GM19452 (cell line): Measurements from ENCODE around the gene DISP2.
A peak's percentile ranks its signal among the peaks of the same experiment; 100 is the strongest.

ENCODE experiments used
- ATAC-seq: cut with Tn5 transposase; IDR thresholded peaks from one replicate; pipeline ENCODE4 v1.9.1; 2021; ENCODE audit not compliant: unreplicated experiment

Gene DISP2

DNA sequence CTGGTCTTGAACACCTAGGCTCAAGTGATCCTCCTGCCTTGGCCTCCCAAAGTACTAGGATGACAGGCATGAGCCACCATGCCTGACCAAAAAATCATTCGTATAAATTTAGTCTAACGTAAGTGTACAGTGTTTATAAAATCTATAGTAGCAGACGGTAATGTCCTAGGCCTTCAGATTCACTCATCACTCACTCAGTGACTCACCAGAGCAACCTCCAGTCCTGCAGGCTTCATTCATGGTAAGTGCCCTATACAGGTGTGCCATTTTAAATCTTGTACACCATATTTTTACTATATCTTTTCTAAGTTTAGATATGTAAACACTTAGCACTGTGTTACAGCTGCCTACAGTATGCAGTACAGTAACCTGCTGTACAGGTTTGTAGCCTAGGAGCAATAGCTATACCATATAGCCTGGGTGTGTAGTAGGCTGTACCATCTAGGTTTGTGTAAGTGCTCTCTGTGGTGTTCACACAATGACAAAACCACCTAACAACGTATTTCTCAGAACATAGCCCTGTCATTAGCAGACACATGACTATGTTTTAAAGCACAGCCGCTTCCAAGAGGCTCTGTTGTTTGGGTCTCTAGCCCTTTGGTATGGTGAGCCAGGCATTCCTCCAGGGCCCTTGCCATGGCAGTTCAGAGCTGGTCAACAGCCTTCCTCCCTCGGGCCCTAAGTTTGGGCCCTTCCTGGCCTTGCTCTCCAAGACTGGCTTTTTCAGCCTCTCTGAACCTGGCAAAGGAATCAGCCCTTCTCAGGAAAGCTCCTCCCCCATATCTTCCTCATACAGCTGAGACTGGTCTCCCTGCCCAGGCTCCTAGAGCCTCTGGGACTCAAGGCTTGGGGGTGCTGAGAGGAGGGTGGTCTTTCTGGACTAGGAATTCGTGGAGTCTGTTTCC lies 15.4 kb upstream of the DISP2 start:
- no peak for ATAC-seq

DNA sequence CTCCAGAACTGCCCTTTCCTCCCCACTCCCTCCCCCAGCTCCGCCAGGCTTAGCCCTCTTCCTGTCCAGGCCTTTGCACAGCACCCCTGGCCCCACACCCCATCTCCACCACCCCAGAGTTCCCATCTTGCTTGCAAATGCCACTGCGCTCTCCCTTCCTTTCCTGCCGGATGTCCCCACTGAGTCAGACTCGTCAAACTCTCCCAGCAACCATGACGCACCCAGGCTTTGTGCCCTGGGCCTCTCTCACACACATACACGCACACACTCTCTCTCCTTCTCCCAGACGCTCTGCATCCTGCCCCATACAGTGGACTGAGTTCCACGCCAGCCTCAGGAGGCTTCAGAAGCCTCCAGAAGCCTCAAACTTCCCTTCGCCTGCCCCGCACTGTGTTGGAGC lies 14.5 kb upstream of the DISP2 start:
- no peak for ATAC-seq

DNA sequence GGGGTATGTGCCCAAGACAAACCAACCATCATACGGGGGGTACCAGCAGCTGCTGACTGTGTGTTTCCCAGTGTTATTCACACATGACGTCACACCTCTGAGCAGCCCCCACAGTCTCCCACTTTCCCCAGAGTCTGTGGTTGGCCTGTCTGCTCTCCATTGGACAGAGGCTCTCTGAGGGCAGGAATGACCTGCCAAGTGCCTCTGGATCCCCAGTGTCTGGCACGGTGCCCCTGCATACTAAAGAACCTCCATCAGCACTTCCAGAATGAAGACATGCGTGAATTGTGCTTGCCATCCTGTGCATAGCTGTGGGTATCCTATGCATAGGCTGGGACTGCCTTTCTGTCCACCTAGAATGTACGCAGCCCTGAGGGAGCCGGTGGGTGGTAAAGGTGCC lies 13.8 kb upstream of the DISP2 start:
- no peak for ATAC-seq

DNA sequence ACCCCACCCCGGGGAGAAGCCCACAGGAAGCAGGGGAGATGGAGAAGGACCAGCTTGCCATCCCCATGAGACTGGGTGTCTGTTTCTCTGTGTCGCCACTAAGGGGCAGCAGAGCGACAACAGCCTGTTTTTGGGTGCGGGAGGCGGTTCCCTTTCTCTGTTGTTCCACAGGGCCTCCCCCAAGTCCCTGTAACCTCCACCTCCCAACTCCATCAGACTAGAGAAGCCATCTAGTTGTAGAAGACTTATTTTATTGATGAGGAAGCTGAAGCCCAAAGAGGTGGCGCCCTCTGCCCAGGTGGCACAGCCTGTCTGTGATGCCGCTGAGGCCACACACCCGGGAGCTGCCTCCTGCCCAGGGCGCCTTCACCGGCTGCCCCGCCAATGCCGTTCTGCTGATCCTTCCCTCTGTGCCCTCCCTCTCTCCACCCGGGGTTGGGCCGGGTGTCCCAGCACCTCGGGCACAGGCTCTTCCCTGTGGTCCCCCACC lies 13.3 kb upstream of the DISP2 start:
- ATAC-seq = no peak

DNA sequence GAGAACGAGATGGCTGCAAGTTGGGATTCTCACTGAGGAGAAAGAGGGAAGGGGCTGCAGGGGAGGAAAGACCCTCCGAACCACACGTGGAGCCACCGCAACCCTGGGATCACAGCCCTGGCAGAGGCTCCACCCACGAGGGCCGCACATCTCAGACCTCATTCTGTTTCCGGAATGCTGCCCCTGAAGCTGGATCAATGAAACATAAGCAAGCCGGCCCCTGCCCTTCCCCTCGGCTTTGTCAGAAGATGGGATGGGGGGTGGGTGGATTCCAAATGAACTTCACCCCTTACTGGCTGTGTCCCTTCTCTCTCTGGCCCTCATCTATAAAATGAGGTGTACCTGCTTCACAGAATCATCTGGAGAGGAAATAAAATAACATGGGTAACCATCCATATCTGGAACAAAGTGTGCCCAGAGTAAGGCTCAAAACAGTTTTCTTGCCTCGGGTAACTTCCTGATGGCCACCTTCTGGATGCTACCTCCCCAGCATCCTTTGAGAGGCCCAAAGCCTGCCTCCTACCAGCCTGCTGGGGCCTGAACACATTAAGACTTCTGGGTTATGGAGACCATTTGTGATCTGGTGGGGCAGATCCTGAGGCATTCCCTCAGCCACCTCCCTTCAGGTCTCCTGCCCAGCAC lies 12.7 kb upstream of the DISP2 start:
- ATAC-seq = no peak

DNA sequence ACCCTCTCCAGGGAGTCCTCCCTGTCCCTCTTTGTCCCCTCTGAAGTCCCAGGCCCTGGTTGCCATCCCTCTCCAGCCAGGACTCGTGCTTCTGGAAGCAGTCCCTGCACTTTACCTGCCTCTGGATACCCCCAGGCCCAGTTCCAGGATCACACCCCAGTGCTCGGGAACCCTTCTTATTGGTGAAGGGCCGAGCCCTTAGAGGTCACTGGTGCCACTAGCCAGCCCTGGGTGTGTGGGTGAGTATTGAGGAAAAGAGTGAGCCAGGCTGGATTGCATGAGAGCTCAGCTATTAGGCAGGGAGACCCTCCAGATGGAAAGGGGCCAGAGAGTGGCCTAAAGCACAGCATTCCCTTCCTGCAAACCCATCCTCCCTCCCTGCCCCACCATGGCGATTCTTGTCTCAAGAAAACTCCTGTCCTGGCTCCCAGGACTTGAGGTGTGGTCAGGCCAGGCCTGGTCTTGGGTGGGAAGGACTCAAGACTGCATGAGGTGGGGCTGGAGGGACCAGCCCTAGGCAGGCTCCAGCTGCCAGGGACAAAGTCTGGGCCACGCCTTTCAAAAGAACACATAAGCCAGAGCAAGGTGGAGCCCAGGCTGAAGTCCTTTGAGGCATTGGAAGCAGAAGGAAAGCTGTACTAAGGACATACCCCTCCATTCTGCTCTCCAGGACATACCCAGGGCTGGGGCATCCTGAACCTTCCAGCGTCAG lies 12.0 kb upstream of the DISP2 start:
- no peak for ATAC-seq

DNA sequence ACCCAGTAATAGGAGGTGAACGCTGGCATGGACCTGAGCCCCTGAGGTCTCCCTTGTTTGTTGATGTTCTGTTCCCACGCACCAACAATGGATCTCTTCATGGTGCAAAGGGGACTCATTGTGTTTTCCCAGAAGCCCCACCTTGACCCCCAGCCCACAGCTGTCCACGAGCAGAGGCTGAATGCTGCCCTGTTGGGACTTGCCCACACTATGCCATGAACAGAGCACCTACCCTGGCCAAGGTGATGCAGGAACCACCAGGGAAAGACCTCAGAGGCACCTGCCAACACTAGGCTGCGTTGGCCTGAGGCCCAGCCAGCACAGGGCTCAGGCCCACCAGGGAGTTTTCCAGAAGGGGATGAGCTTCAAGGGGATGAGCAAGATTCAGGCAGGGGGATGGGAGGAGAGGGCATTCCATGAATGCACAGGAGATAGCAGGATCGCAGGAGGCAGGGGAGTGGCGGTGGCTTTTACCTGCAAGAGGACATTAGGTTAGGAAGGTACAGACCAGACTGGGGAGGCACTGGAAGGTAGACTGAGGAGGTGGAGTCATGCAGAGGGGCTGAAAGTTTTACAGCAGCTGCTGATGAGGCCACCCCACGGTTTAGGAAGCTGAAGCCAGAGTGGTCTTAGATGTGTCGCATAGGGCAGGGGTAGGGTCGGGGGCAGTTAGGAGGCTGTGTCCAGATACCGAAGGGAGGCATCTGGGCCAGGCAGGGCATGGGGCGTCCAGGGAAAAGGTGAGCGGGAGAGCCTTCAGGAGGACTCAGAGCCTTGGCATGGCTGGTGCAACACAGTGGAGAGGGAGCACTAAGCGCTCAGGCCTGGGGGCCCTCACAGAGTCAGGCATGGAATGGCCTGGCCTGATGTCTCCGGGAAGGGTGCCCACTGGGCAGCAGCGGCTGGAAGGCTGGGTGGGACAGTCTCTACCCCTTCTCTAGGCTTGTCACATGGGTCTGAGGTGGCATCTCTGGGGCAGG lies 11.2 kb upstream of the DISP2 start:
- ATAC-seq = no peak

DNA sequence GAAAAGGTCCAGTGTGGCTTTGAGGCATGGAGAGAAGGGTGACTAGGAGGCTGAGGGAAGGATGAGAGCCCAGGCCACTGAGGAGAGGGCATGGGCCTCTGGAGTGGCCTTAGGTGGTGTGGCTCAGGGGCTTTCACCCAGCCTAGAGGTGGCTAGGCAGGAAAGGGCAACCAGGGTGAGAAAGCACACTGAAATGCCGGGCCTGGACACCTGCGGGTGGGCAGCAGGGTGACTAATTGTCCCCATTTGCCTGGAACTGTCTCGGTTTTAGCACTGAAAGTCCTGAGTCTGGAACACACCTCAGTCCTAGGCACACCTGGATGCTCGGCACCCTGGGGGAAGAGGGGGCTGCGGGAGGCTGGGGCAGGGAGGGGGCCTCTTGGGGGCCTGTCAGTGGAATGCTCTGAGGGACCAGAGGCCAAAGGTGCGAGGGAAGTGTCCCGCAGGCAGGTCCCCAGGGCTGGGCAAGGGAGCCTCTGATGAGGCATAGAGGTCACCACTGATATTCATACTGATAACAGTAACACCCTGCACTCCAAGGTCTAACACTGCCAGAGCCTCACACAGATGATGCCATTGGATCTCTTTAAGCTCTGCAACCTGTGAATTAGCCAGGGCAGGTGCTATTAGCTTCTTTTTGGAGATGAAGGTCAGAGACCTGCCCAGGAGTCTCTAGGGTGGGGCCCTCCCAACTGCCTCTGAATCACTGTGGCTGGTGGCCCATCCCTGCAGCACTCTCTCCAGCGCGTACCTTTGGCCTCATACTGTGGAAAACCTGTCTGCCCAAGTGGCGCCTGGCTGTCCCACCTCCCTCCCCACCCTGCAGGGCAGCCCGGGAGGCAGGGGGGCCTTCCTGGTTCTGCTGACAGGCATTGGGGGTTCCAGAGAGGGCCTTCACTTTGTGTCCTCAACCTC lies 10.2 kb upstream of the DISP2 start:
- no peak for ATAC-seq

DNA sequence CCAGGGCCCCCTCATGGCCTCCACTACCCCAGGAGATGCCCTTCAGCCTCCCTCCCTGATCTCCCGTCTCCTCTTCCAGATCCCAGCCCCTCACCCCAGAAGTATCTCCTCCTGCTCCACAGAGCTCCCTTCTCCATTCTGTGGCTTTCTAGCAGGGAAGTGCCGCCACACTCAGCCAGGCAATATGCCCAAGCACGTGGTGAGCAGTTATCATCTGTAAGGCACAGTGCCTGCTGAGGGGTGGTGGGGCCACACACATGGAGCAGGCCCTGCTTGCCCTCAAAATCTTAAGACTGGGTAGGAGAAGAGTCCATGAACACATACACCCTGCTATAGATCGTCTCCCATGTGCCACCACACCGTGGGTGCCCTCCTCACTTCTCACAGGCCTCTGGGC lies 9.5 kb upstream of the DISP2 start:
- no peak for ATAC-seq

DNA sequence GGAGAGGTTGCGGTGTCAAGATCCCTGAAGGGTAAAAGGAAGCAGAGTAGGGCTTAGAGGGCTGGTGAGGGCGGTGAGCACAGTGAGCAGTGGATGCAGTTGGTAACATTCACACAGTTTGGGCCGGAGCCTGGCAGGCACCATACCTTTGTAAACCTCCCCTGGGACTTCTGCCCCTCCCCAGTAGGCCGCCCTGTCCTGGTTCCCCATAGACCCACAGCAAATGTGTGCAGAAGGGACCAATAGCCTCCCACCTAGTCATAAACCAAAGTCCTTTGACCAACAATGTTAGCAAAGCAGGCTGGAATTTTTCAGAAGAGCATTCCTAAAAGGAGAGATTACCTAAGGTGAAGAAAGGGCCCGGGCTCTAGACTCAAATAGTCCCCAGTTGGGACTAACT lies 8.9 kb upstream of the DISP2 start:
- ATAC-seq = no peak

DNA sequence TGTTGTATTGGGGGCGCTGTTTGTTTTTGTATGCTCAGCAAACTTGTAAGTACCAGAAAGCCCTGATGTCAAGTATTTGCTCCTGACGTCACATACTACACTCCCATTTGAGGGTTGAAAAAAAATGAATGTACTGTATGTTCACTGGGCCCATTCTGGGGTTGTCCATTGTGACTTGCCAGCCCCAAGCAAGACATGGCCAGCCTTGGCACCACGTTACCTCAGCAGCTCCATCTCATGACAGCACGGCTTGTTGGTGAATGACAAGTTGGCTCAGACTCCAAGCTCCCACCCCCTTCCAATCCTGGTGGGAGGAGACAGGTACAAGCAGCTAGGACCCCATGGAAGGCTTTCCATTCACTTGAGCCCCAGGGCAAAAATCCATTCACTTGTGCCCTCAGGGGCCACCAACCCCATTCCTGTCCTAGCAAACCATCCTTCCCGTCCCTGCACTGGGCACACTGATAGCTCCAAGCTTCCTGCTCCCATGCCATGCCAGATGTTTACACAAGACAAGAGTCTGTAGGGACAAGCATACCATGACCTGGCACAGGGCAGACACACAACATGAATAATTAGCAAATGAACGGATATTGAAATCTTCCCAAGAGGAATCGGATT lies 5.6 kb upstream of the DISP2 start:
- ATAC-seq = no peak

DNA sequence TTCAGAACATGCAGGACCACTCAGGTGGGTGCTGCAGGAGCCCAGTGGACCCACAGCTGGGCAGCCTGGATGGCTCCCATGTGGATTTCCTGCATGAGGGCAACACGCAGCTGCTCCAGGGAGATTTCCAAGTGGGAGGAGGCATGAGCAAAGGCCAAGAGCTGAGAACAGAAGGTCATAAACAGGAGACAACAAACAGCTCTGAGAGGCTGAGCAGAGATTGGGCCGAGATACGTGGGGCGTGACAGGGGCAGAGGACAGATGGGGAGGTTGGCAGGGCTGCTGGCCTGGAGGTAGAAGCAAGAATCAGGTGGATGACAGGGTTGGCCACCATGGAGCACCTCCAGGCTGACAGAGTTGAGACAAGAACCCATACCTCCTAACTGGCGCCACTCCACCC lies 4.3 kb upstream of the DISP2 start:
- ATAC-seq = no peak

DNA sequence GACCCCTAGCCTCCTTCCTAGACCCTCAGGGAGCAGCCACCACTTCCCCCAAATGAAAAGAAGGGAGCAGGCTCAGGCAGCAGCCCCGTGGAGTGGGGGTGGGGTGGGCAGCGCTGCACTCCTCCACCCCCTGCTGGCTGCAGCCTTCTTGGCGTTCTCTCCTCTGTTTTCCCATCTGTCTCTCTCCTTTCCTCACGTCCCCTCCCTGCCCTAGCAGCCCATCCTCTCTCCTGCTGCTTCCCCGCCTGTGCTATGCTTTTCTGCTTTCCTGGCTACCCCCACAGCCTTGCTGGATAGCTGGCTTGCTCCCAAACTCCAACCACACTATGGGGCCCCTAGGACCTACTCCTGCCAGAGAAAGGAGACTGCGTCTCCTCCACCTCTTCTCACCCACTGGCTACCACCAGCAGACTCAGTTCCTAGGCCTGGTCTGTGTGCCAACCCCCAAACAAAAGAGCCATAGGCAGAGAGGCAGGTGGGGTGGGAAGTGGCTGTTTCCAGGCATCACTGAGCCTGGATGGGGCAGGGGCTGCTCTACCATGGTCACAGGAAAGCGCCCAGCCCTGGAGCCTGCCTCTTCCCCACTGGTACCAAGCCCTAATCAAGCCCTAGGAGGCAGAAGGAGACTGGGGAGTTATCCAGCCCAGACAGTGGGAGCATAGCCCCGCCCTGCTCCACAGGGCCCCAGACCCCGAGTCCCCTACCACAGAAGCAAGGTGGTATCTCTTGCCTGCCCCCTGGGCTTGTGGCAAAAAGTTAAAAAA lies 3.4 kb upstream of the DISP2 start:
- ATAC-seq = no peak

DNA sequence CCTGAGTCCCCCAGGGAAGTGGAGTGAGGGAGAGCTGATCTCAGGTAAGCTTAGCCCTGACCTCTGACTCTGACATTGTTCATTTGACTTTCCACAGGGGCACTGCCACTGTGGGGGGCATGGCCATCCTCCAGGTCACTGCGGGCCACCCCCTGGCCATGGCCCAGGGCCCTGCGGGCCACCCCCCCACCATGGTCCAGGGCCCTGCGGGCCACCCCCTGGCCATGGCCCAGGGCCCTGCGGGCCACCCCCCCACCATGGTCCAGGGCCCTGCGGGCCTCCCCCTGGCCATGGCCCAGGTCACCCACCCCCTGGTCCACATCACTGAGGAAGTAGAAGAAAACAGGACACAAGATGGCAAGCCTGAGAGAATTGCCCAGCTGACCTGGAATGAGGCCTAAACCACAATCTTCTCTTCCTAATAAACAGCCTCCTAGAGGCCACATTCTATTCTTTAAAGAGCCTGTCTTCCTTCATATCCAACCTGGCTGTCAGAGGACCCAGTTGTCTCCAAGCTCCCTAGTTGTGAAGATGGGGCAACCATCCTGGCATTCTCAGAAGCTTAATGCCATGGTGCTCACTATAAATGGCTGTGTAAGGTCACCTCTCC lies 1.9 kb upstream of the DISP2 start:
- ATAC-seq = no peak

DNA sequence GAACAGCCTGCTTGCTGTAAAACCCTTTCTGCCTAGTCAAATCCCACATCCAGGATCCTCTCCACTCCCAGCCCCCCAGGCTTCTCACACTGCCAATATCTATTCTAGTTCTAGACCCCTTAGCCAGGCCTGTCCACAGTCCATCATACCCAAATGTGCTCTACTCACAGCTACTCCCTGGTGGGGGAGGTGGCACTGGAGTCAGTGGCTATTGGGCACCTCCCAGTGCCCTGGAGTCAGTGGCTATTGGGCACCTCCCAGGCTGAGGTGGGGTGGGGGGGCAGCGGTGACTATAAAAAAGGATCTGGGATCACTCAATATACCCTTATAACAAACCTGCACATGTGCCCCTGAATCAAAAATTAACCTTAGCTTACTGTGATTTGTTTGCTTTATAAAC lies 773 bp upstream of the DISP2 start:
- ATAC-seq = no peak

DNA sequence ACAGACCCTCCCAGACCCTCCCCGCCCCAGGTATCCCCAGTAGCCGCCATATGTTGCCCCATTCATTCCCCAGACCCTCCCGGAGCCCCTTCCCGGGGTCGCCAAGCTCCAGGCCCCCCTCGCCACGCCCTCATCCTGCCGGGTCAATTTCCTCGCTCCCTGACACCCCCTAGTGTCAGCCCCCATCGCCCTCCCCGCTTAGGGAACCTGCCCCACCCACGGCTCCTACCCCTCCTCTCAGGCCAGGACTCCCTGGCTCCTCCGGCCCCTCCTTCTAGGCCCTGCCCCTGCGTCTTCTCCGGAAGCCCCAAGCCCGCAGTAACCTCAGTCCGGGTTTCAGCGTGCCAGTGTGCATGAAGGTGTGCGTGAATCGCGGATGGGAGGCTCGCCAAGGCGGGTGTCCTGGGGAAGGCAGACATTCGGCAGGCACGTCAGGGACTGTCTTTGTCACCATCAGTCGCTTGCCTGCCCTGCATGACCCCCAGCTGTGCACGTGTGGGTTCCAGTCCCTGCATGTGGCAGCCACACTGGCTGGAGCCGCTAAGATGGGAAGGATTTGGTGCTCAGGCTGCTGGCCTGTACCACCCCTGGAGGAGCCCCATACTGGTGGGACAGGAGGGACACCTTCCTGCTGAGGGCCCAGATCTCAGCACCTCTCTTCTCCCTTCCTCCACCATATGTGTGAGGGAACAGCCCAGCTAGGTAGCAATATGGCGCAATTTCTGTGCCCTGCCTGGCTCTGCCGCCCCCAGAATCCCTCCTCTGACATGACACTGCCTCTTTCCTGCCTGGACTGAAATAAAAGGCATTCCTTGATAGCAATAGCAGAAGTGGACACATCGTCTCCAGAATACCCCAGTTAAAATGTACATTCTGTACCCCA lies 693 bp downstream of the DISP2 start:
- peak; percentile 15 for ATAC-seq

DNA sequence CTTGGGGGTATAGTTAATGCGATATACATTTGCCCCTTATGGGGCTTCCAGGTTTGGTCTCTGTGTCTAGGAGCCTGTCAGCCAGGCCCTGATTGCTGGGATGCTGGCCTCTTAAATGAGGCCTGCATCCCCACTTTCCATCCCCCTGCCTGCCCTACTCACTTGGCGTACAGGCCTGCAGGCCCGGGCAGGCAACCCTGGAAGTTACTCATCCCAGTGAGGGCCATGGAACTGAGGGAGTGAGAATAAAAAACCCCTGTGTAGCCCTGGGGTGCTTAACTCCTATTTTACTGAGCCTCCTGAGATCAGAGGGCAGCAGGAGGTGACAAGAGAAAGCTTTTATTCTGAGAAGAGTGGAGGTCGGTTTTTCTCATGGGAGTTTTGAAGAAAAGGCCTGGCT lies 2.0 kb downstream of the DISP2 start:
- ATAC-seq = no peak
